ENCODE measurements around the gene MID1. TPM values are rescaled to one million over a fixed set of nuclear protein-coding genes. Genes with fewer than 3 reads are reported as not detected.

MID1 gene
- total RNA-seq, 2 donors from 2014 or later = 0.36 TPM; not detected in 1

DNA sequence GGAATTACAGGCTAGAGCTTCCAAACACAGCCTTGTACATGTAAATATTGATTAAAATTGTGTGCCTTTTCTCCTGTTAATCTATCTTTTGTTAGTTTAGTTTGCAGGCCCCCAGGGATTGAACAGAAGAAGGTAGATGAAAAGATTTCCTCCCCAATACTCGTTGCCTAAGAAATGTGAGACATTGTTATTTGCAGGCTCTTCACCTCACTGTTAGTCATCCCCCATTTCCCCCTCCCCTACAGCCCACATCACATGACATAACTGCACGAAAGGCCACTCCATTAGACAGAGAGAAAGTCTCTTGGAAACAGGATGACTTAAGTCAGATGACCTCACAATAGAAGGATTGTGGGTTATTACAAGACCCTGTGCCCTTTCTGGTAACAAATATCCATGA, 13.3 kb upstream of the MID1 start:
- Mint-ChIP-seq H3K4me3 (no peak overlapping the region), H3K9me3 (no peaks in the 10 kb centered on the region), H3K27ac (no peak overlapping the region), H3K36me3 (no peaks in the 10 kb centered on the region), H3K27me3 (peaks cover 11 to 13% of the 10 kb centered on the region in 2 donors), H3K4me1 (ENCODE audit: low read depth in 2 of 2) (no peaks in the 10 kb centered on the region)
- ATAC-seq (no peak), DNase-seq (ENCODE audit: low spot score) (no peak)

- Mint-ChIP-seq H3K27ac (no peak overlapping the region), H3K36me3 (no peaks in the 10 kb centered on the region), H3K27me3 (peaks cover 11 to 16% of the 10 kb centered on the region in 2 donors), H3K4me3 (no peak overlapping the region), H3K9me3 (no peaks in the 10 kb centered on the region), H3K4me1 (ENCODE audit: low read depth in 2 of 2) (no peaks in the 10 kb centered on the region)
- ATAC-seq = no peak
- no peak for DNase-seq (ENCODE audit: low spot score)
Observed at GRCh38 chrX:10631416-10632145, 11.2 kb upstream of the MID1 start.

GRCh38 chrX:10630320-10630719, 9.9 kb upstream of the MID1 start:
- H3K27me3 Mint-ChIP-seq = peaks cover 11 to 16% of the 10 kb centered on the region in 2 donors
- no peaks in the 10 kb centered on the region for H3K4me1 Mint-ChIP-seq (ENCODE audit: low read depth in 2 of 2)
- DNase-seq (ENCODE audit: low spot score) = no peak
- no peaks in the 10 kb centered on the region for H3K9me3 Mint-ChIP-seq
- ATAC-seq = no peak
- H3K36me3 Mint-ChIP-seq = no peaks in the 10 kb centered on the region
- no peak overlapping the region for H3K4me3 Mint-ChIP-seq
- no peak overlapping the region for H3K27ac Mint-ChIP-seq

- Mint-ChIP-seq H3K27me3 (peaks cover 11 to 16% of the 10 kb centered on the region in 2 donors), H3K36me3 (no peaks in the 10 kb centered on the region), H3K27ac (no peak overlapping the region), H3K9me3 (no peaks in the 10 kb centered on the region), H3K4me3 (no peak overlapping the region), H3K4me1 (ENCODE audit: low read depth in 2 of 2) (no peaks in the 10 kb centered on the region)
- no peak for ATAC-seq
- no peak for DNase-seq (ENCODE audit: low spot score)
Observed at GRCh38 chrX:10629905-10630304, 9.5 kb upstream of the MID1 start.

GRCh38 chrX:10628906-10629305, 8.5 kb upstream of the MID1 start:
- H3K4me1 Mint-ChIP-seq (ENCODE audit: low read depth in 2 of 2) = no peaks in the 10 kb centered on the region
- no peaks in the 10 kb centered on the region for H3K9me3 Mint-ChIP-seq
- no peaks in the 10 kb centered on the region for H3K36me3 Mint-ChIP-seq
- H3K27me3 Mint-ChIP-seq = peaks cover 11 to 16% of the 10 kb centered on the region in 2 donors
- no peak overlapping the region for H3K4me3 Mint-ChIP-seq
- ATAC-seq = no peak
- no peak overlapping the region for H3K27ac Mint-ChIP-seq
- no peak for DNase-seq (ENCODE audit: low spot score)

DNA sequence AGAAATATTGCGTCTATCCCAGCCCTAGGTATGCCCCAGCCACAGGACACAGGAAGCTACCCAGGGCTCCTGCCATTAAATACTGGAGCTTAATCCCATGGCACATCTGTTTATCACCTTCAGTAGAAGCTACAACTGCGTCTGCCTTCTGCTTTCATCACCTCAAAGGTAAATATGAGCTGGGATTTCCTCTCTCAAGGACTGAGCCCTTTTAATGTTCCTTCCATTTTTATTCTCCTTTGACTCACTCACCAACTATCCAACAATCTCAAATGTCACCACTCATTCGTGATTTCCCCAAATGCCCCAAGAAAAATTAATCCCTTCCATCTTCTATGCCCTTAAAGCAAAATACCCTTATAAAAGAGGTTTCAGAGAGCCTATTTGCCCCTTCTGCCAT, 1.8 kb upstream of the MID1 start:
- no peaks in the 10 kb centered on the region for H3K9me3 Mint-ChIP-seq
- H3K27me3 Mint-ChIP-seq = peaks cover 24% of the 10 kb centered on the region in 2 donors
- ATAC-seq (no peak), DNase-seq (ENCODE audit: low spot score) (no peak)
- no peak overlapping the region for H3K27ac Mint-ChIP-seq
- peaks cover 11 to 12% of the 10 kb centered on the region in 2 donors for H3K4me1 Mint-ChIP-seq (ENCODE audit: low read depth in 2 of 2)
- no peak overlapping the region for H3K4me3 Mint-ChIP-seq
- H3K36me3 Mint-ChIP-seq = peaks cover 4% of the 10 kb centered on the region

DNA sequence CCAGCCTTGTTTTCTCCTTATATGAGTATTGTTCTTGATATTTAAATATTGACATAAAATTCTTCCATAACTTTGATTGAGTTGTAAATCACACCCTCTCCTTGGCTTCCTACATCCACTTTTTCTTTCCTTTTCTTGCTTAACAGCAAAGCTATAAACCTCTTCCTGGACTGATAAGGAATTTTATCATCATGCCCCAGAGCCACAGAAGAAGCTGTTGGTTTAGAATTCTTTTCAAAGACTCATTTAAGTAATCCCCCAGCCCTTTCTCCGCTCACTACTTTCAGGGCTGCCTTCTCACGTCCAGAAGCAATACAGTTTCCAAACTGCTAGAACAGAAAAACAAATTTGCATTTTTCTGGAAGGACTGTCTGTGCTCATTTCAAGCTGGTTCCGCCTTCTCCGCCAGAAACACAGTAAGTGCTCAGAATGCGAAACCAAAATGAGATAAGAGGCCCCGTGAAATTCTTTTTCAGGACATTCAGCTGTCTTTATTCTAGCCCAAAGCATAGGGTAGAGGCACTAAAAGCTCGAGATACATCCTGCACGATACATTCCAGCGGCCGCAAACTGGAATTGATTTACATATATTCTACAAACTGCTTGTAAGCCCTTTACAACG, 849 bp downstream of the MID1 start:
- H3K4me3 Mint-ChIP-seq = peak overlapping the region; percentile 74
- H3K36me3 Mint-ChIP-seq = peaks cover 4% of the 10 kb centered on the region
- DNase-seq (ENCODE audit: low spot score) (no peak), ATAC-seq (no peak)
- peaks cover 24 to 33% of the 10 kb centered on the region in 2 donors for H3K27me3 Mint-ChIP-seq
- no peak overlapping the region for H3K27ac Mint-ChIP-seq
- H3K9me3 Mint-ChIP-seq = no peaks in the 10 kb centered on the region
- peaks cover 11 to 12% of the 10 kb centered on the region in 2 donors for H3K4me1 Mint-ChIP-seq (ENCODE audit: low read depth in 2 of 2)

DNA sequence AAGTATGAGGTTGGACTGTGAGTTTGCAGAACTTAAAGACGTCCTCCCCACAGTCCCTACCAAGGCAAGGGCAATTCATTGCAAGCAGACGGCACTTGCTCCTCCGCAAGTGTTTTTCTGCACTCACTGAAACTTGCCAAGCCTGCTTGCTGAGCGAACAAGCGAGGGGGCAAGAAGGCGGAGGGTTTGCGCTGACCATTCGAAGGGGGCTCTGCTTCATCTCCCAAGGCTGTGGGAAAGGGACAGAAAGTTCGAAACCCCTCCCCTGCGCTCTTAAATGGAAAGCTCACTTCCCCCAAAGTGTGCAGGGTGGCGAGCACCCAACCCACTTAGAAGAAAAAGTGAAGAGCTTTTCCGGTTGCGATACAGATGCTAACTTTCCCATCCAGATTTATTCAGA, 1.4 kb downstream of the MID1 start:
- ATAC-seq = no peak

GRCh38 chrX:10617999-10618351, 2.4 kb downstream of the MID1 start:
- Mint-ChIP-seq H3K4me1 (ENCODE audit: low read depth in 2 of 2) (peaks cover 11 to 12% of the 10 kb centered on the region in 2 donors), H3K9me3 (no peaks in the 10 kb centered on the region), H3K36me3 (peaks cover 4% of the 10 kb centered on the region), H3K27ac (no peak overlapping the region), H3K27me3 (peaks cover 24 to 36% of the 10 kb centered on the region in 2 donors), H3K4me3 (no peak overlapping the region)
- ATAC-seq (no peak), DNase-seq (ENCODE audit: low spot score) (no peak)

More for the DNA sequence above, 1.4 kb downstream of the MID1 start:
- no peak overlapping the region for H3K4me3 Mint-ChIP-seq
- H3K27ac Mint-ChIP-seq = no peak overlapping the region
- no peaks in the 10 kb centered on the region for H3K9me3 Mint-ChIP-seq
- H3K36me3 Mint-ChIP-seq = peaks cover 4% of the 10 kb centered on the region
- peaks cover 24 to 35% of the 10 kb centered on the region in 2 donors for H3K27me3 Mint-ChIP-seq
- peaks cover 11 to 12% of the 10 kb centered on the region in 2 donors for H3K4me1 Mint-ChIP-seq (ENCODE audit: low read depth in 2 of 2)
- no peak for DNase-seq (ENCODE audit: low spot score)

DNA sequence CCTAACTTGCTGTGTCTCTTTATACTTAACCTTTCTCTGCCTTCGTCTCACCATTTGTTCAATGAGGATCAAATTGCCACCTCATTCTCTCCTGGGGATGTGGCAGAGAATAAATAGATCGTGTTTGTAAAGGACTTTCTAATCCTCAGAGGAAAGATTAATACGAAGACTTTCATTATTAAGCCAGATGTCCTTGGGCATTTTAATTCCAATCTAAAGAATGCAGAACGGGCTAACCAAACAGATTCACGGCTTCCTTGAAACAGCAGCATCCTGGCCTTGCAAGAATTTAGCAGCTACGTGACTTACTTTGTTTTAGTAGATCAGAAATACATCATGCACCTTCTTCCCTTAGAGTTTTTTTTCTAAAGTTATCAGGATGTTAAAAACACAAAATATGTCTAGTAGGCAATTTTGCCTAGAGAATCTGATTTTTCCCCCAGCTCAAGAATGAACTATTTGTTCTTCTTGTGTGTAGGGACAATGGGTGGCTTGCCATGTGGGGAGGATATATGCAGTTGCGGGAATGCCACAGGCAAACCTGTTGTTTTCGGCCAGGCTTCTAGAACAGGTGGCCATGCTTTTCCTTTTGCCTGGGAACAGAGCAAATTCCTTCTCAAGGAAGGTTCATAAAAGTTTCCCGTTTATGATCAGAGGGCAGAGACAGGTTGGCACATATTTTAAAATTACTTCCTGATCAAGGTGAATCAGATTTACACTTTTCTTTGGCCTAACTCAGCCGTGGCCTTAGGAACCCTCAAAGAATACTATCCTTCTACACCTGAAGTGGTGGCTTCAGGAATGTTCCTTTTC, 3.0 kb downstream of the MID1 start:
- ATAC-seq = no peak
- Mint-ChIP-seq H3K27me3 (peaks cover 21 to 35% of the 10 kb centered on the region in 2 donors), H3K27ac (no peak overlapping the region), H3K4me3 (no peak overlapping the region), H3K36me3 (peaks cover 4% of the 10 kb centered on the region), H3K4me1 (ENCODE audit: low read depth in 2 of 2) (peaks cover 11 to 12% of the 10 kb centered on the region in 2 donors), H3K9me3 (no peaks in the 10 kb centered on the region)
- no peak for DNase-seq (ENCODE audit: low spot score)

GRCh38 chrX:10615931-10616774, 4.2 kb downstream of the MID1 start:
- Mint-ChIP-seq H3K4me1 (ENCODE audit: low read depth in 2 of 2) (peaks cover 11 to 12% of the 10 kb centered on the region in 2 donors), H3K36me3 (peaks cover 4% of the 10 kb centered on the region), H3K27me3 (peaks cover 16 to 35% of the 10 kb centered on the region in 2 donors), H3K4me3 (no peak overlapping the region), H3K27ac (no peak overlapping the region), H3K9me3 (no peaks in the 10 kb centered on the region)
- ATAC-seq (no peak), DNase-seq (ENCODE audit: low spot score) (no peak)

GRCh38 chrX:10612215-10612614, 8.2 kb downstream of the MID1 start:
- Mint-ChIP-seq H3K9me3 (no peaks in the 10 kb centered on the region), H3K27ac (no peak overlapping the region), H3K36me3 (no peaks in the 10 kb centered on the region), H3K27me3 (peaks cover 0 to 20% of the 10 kb centered on the region in 2 donors), H3K4me1 (ENCODE audit: low read depth in 2 of 2) (no peaks in the 10 kb centered on the region), H3K4me3 (no peak overlapping the region)
- ATAC-seq (no peak), DNase-seq (ENCODE audit: low spot score) (no peak)

GRCh38 chrX:10611441-10612090, 8.8 kb downstream of the MID1 start:
- H3K4me3 Mint-ChIP-seq = no peak overlapping the region
- H3K4me1 Mint-ChIP-seq (ENCODE audit: low read depth in 2 of 2) = no peaks in the 10 kb centered on the region
- ATAC-seq = no peak
- H3K9me3 Mint-ChIP-seq = no peaks in the 10 kb centered on the region
- no peak for DNase-seq (ENCODE audit: low spot score)
- H3K36me3 Mint-ChIP-seq = no peaks in the 10 kb centered on the region
- H3K27ac Mint-ChIP-seq = no peak overlapping the region
- peaks cover 0 to 15% of the 10 kb centered on the region in 2 donors for H3K27me3 Mint-ChIP-seq

Measured in natural killer cell treated with Interleukin-12 subunit alpha and Interleukin-12 subunit beta and Interleukin-15 and Interleukin-18, amount 100 ng/mL, for 72 hours (primary cell).